Activated CD8-positive, alpha-beta T cell treated with anti-CD3 and anti-CD28 coated beads for 36 hours (primary cell): ENCODE results near the gene PXN. TPM values are rescaled to one million over a fixed set of nuclear protein-coding genes. Genes with fewer than 3 reads are reported as not detected.

Experiments
- ATAC-seq: fragments of 200-7000 bp; cut with Tn5 transposase; one replicate; pipeline ENCODE4 v1.10.0; 2021; ENCODE audit warnings: mild to moderate bottlenecking, moderate library complexity
- CTCF ChIA-PET: fragments of 350-600 bp; sonication (Branson Sonifier 250); formaldehyde crosslinking; loops from one replicate; lab custom pipeline; 2021; ENCODE audit warnings: antibody characterized with exemption; lab: Charles Lee
- POLR2A ChIA-PET: fragments of 350-600 bp; sonication (Branson Sonifier 250); formaldehyde crosslinking; loops from one replicate; lab custom pipeline; 2021; ENCODE audit warnings: antibody characterized with exemption; lab: Charles Lee
- DNase-seq: peaks from one replicate; pipeline ENCODE4 v3.0.0-alpha.2; 2020
- H3K27ac Mint-ChIP-seq: one replicate; pipeline ENCODE4 v1.8.0; 2021; ENCODE audit warnings: mild to moderate bottlenecking, mixed read lengths
- H3K27me3 Mint-ChIP-seq: one replicate; pipeline ENCODE4 v1.8.0; 2021; ENCODE audit warnings: mixed read lengths
- H3K36me3 Mint-ChIP-seq: one replicate; pipeline ENCODE4 v1.8.0; 2021; ENCODE audit warnings: low read depth, mixed read lengths
- H3K4me1 Mint-ChIP-seq: one replicate; pipeline ENCODE4 v1.8.0; 2021; ENCODE audit warnings: low read depth, mixed read lengths
- H3K4me3 Mint-ChIP-seq: one replicate; pipeline ENCODE4 v1.8.0; 2021; ENCODE audit warnings: mild to moderate bottlenecking, moderate library complexity, mixed read lengths
- H3K9me3 Mint-ChIP-seq: one replicate; pipeline ENCODE4 v1.8.0; 2021; ENCODE audit warnings: mixed read lengths
- intact Hi-C: fragments of 100-400 bp; cut with micrococcal nuclease; formaldehyde crosslinking; loops from one replicate; pipeline ENCODE4 v1.10.0; 2022
- total RNA-seq, 2 experiments: library from RNA; stranded (reverse); gene quantifications; one replicate each; pipeline ENCODE4 v1.2.3, GENCODE V29; 2021
- TF ChIP-seq, protein P1 (sequence below): fragments of 200-600 bp; IDR thresholded peaks from one replicate; pipeline ENCODE4 v1.8.0; 2022; ENCODE audit warnings: antibody characterized with exemption, mild to moderate bottlenecking

The PXN gene
- total RNA-seq, 2 experiments from 2014 or later, result 40.2 to 45.3 TPM

GRCh38 chr12:120284381-120284780, 18.9 kb upstream of the PXN start:
- Mint-ChIP-seq H3K36me3 (no peaks in the 10 kb centered on the region), H3K9me3 (no peaks in the 10 kb centered on the region), H3K27ac (no peak overlapping the region), H3K4me1 (peaks cover 3% of the 10 kb centered on the region), H3K4me3 (no peak overlapping the region), H3K27me3 (no peaks in the 10 kb centered on the region)
- intact Hi-C loops, result no loop called here
- ATAC-seq (no peak), DNase-seq (no peak)
- TF ChIP-seq, protein P1, sequence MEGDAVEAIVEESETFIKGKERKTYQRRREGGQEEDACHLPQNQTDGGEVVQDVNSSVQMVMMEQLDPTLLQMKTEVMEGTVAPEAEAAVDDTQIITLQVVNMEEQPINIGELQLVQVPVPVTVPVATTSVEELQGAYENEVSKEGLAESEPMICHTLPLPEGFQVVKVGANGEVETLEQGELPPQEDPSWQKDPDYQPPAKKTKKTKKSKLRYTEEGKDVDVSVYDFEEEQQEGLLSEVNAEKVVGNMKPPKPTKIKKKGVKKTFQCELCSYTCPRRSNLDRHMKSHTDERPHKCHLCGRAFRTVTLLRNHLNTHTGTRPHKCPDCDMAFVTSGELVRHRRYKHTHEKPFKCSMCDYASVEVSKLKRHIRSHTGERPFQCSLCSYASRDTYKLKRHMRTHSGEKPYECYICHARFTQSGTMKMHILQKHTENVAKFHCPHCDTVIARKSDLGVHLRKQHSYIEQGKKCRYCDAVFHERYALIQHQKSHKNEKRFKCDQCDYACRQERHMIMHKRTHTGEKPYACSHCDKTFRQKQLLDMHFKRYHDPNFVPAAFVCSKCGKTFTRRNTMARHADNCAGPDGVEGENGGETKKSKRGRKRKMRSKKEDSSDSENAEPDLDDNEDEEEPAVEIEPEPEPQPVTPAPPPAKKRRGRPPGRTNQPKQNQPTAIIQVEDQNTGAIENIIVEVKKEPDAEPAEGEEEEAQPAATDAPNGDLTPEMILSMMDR, result no peak
- ChIA-PET CTCF (interaction anchor here (1.8 to 6.3 kb wide), 3 partner anchors 18 to 57 kb away, joined by 4 to 55 read pairs (median 7); partner anchors contain the start of genes PXN and SIRT4), POLR2A (interaction anchor here (1.1 to 6.2 kb wide), 3 partner anchors 7 to 86 kb away, joined by 3 to 68 read pairs (median 3); partner anchors contain the start of genes RNU4-1, RNU4-2 and RPLP0)

GRCh38 chr12:120283318-120283717, 17.8 kb upstream of the PXN start:
- H3K36me3 Mint-ChIP-seq, result no peaks in the 10 kb centered on the region
- ATAC-seq (no peak), DNase-seq (no peak)
- no peak overlapping the region for H3K4me3 Mint-ChIP-seq
- H3K4me1 Mint-ChIP-seq, result peaks cover 3% of the 10 kb centered on the region
- POLR2A ChIA-PET, result interaction anchor here (6.2 kb wide), 1 partner anchor 8 kb away, joined by 68 read pairs; the partner anchor contains the start of genes RNU4-1 and RNU4-2
- H3K9me3 Mint-ChIP-seq, result no peaks in the 10 kb centered on the region
- TF ChIP-seq, protein P1, result no peak
- no peaks in the 10 kb centered on the region for H3K27me3 Mint-ChIP-seq
- CTCF ChIA-PET, result interaction anchor here (2.5 to 6.3 kb wide), 2 partner anchors 18 to 55 kb away, joined by 7 to 55 read pairs; partner anchors contain the start of gene PXN
- intact Hi-C loops, result no loop called here
- H3K27ac Mint-ChIP-seq, result no peak overlapping the region

DNA sequence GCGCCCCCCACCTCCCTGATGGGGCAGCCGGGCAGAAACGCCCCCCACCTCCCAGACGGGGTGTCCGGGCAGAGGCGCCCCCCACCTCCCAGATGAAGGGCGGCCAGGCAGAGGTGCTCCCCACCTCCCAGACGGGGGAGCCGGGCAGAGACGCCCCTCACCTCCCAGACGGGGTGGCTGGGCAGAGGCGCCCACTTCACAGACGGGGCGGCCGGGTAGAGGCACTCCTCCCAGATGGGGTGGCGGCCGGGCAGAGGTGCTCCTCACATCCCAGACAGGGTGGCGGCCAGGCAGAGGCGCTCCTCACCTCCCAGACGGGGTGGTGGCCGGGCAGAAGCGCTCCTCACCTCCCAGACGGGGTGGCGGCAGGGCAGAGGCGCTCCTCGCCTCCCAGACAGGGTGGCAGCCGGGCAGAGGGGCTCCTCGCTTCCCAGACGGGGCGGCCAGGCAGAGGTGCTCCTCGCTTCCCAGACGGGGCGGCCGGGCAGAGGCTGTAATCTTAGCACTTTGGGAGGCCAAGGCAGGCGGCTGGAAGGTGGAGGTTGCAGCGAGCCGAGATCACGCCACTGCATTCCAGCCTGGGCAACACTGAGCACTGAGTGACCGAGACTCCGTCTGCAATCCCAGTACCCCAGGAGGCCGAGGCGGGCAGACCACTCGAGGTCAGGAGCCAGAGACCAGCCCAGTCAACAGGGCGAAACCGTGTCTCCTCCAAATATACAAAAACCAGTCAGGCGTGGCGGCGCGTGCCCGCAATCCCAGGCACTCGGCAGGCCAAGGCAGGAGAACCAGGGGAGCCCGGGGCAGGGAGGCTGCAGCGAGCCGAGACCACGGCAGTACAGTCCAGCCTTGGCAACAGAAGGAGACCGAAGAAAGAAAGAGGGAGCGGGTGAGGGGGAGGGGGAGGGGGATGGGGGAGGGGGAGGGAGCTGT, 12.9 kb upstream of the PXN start:
- no peak for ATAC-seq
- H3K4me3 Mint-ChIP-seq, result no peak overlapping the region
- H3K9me3 Mint-ChIP-seq, result no peaks in the 10 kb centered on the region
- DNase-seq, result no peak
- H3K27me3 Mint-ChIP-seq, result no peaks in the 10 kb centered on the region
- CTCF ChIA-PET, result interaction anchor here (1.9 kb wide), 1 partner anchor 50 kb away, joined by 9 read pairs; no protein-coding TSS in a partner anchor
- no peaks in the 10 kb centered on the region for H3K36me3 Mint-ChIP-seq
- H3K27ac Mint-ChIP-seq, result no peak overlapping the region
- peaks cover 3% of the 10 kb centered on the region for H3K4me1 Mint-ChIP-seq
- intact Hi-C loops, result no loop called here
- TF ChIP-seq, protein P1, result no peak
- POLR2A ChIA-PET, result interaction anchor here (0.7 to 6.2 kb wide), 2 partner anchors 13 to 77 kb away, joined by 4 to 68 read pairs; partner anchors contain the start of genes RNU4-1, RNU4-2 and RPLP0

DNA sequence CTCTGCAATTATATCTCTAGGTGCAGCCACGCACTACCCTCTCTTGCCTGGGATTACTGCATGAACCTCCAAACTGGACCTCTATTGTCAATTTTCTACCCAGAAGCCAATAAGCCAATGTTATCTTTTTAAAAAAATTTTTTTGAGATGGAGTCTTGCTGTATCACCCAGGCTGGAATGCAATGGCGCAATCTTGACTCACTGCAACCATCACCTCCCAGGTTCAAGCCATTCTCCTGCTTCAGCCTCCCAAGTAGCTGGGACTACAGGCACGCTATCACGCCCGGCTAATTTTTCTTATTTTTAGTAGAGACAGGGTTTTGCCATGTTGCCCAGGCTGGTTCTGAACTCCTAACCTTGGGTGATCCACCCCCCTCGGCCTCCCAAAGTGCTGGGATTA, 11.2 kb upstream of the PXN start:
- no peaks in the 10 kb centered on the region for H3K27me3 Mint-ChIP-seq
- ChIA-PET POLR2A (interaction anchor here (3.3 kb wide), 1 partner anchor 15 kb away, joined by 20 read pairs; the partner anchor contains the start of genes RNU4-1 and RNU4-2), CTCF (interaction anchor here (0.7 to 1.1 kb wide), 2 partner anchors 40 to 49 kb away, joined by 3 read pairs; no protein-coding TSS in a partner anchor)
- no peaks in the 10 kb centered on the region for H3K4me1 Mint-ChIP-seq
- H3K27ac Mint-ChIP-seq, result no peak overlapping the region
- DNase-seq, result no peak
- H3K36me3 Mint-ChIP-seq, result no peaks in the 10 kb centered on the region
- no peak overlapping the region for H3K4me3 Mint-ChIP-seq
- intact Hi-C loops, result no loop called here
- no peak for ATAC-seq
- no peaks in the 10 kb centered on the region for H3K9me3 Mint-ChIP-seq
- TF ChIP-seq, protein P1, result no peak
